Lower leg skin (tissue), 4 donors: ENCODE measurements around the gene CCDC69. TPM values are rescaled to one million over a fixed set of nuclear protein-coding genes. Genes with fewer than 3 reads are reported as not detected.

Experiments
- DNase-seq, 2 donors: peaks; one replicate each; pipeline ENCODE4 v3.0.0-alpha.2; 2019; ENCODE audit warnings: low spot score in 2 of 2
- H3K4me3 ChIP-seq: fragments of 200-600 bp; sonication (generic); 2 replicates; pipeline ENCODE4 v1.5.1; 2017; ENCODE audit warnings: mild to moderate bottlenecking, low read depth; ENCODE audit not compliant: poor library complexity, severe bottlenecking
- CTCF ChIP-seq, 3 donors: fragments of 450-650 bp; IDR thresholded peaks; one replicate each; pipeline ENCODE4 v1.5.1; 2016; ENCODE audit warnings: antibody characterized with exemption in 3 of 3, mild to moderate bottlenecking in 3 of 3, moderate library complexity in 2 of 3
- POLR2A ChIP-seq, 2 donors: fragments of 450-650 bp; IDR thresholded peaks; one replicate each; pipeline ENCODE4 v1.6.1; 2016 to 2017; ENCODE audit warnings: antibody characterized with exemption in 2 of 2, mild to moderate bottlenecking in 1 of 2, moderate library complexity in 1 of 2
- WGBS, 2 donors: methylation state at CpG; one replicate each; pipeline ENCODE4 v1.1.5; 2018; 5-methylcytosine and 5-hydroxymethylcytosine counted together
- intact Hi-C: fragments of 100-400 bp; cut with DNase I; formaldehyde crosslinking; loops from one replicate; pipeline ENCODE4 v1.15.0; 2023; ENCODE audit warnings: low total_unique reads
- total RNA-seq, 4 donors: library from RNA; depleted of rRNA; stranded (reverse); fragments of >200 nt; gene quantifications; one replicate each; pipeline ENCODE4 v1.1.0, GENCODE V29; 2016

Gene CCDC69
- total RNA-seq, 4 donors from 2014 or later = 21.4 to 33.3 (median 24.2) TPM

- 82 to 86% methylated on average over 7 of the region's 7 CpGs for WGBS, 2 donors
- TF ChIP-seq POLR2A (IDR thresholded peaks at IDR 0.05) (no peak), CTCF (IDR thresholded peaks at IDR 0.05) (no peak)
- no peak overlapping the region for H3K4me3 ChIP-seq
- DNase-seq = no peak
- intact Hi-C loops = no loop called here
Observed at GRCh38 chr5:151143645-151144044, 80.2 kb downstream of the CCDC69 start.

DNA sequence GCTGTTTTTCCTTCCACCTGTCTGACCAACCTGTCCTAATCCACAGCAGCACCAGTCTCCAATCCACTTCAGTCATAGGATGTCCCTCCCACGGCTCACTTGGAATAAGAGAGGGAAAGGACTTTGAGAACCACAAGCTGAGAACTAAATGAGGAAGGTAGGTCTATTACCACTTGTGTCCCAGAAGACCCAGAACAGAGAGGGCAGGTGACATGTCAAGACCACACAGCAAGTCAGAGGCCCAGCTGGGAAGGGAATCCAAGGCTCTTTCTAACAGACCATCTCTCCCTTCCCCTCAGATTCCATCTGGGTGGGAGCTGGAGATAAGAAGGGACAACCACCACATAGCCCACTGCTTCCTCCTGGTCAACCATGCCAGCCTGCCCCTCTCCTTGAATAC, 81.0 kb downstream of the CCDC69 start:
- 77 to 89% methylated on average over 1 of the region's 1 CpG for WGBS, 2 donors
- DNase-seq = no peak
- H3K4me3 ChIP-seq = no peak overlapping the region
- intact Hi-C loops = no loop called here
- TF ChIP-seq POLR2A (IDR thresholded peaks at IDR 0.05) (no peak), CTCF (IDR thresholded peaks at IDR 0.05) (no peak)

GRCh38 chr5:151141535-151141934, 82.4 kb downstream of the CCDC69 start:
- WGBS, 2 donors = 31 to 45% methylated on average over 14 to 15 of the region's 15 CpGs
- intact Hi-C loops = no loop called here
- no peak for DNase-seq
- TF ChIP-seq POLR2A (IDR thresholded peaks at IDR 0.05) (no peak), CTCF (IDR thresholded peaks at IDR 0.05) (no peak)
- H3K4me3 ChIP-seq = no peak overlapping the region

DNA sequence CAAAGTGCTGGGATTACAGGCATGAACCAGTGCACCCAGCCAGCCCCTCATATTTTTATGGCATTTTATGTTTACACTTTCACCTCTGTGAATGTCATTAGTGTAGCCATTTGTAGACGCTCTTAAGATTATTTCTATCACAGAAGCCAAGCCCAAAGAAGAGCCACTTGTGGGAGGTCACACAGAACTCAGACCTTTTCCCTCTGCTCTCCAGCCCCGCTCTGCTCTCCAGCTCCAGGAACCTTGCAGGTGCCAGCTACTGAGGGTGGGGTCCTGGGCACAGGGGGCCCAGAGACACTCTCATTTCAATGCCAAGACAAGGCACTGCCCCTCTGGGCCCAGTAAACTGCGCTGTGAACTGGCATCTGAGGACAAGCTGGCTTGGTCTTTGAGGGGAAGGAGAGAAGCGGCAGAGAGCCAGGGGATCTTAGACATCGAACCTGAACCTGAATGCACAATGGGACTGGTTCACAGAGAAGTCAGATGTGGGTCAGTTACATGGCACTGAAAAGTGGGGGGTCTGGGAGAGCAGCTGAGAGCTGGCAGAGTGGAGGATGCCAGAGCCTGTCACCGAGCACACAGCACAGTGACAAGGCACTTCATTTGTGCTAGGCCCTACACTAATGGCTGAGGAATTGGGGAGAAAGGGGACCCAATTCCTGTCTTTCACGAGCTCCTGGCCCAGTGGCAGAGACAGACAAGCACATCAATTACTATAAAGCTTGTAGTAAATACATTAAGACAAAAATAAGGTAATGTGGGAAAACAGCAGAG, 83.0 kb downstream of the CCDC69 start:
- H3K4me3 ChIP-seq = no peak overlapping the region
- no peak for DNase-seq
- intact Hi-C loops = no loop called here
- 76 to 80% methylated on average over 7 of the region's 7 CpGs for WGBS, 2 donors
- no peak for TF ChIP-seq CTCF (IDR thresholded peaks at IDR 0.05)
- TF ChIP-seq POLR2A (IDR thresholded peaks at IDR 0.05) = no peak

DNA sequence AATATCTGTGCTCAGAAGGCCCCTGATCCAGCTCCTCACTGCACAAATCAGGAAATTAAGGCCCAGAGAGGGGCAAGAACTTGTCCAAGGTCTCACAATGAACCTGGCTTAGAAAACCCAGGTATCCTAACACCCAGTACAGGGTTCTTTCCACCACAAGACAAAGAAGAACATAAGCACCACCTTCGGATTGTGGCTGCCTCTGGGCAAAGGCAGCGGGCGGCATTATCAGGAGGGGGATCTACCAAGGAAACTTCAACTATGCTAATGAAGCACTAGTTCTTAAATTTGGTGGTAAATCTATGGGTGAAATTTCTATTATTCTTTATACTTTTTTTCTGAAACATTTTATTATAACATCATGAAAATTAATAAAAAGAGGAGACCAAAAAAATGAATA, 84.2 kb downstream of the CCDC69 start:
- 75 to 86% methylated on average over 3 of the region's 3 CpGs for WGBS, 2 donors
- H3K4me3 ChIP-seq = no peak overlapping the region
- DNase-seq = no peak
- TF ChIP-seq CTCF (IDR thresholded peaks at IDR 0.05) (no peak), POLR2A (IDR thresholded peaks at IDR 0.05) (no peak)
- intact Hi-C loops = no loop called here

- no peak for TF ChIP-seq CTCF (IDR thresholded peaks at IDR 0.05)
- TF ChIP-seq POLR2A (IDR thresholded peaks at IDR 0.05) = no peak
- DNase-seq = no peak
- H3K4me3 ChIP-seq = no peak overlapping the region
- intact Hi-C loops = no loop called here
- WGBS, 2 donors = 87 to 89% methylated on average over 8 of the region's 8 CpGs
Observed at GRCh38 chr5:151139015-151139414, 84.9 kb downstream of the CCDC69 start.
